SK-N-SH treated with all-trans-retinoic acid at 6 μM for 48 hours (cell line): ENCODE results near the gene M1AP.

Experiments
- ATAC-seq: fragments of 200-7000 bp; cut with Tn5 transposase; 3 replicates; pipeline ENCODE4 v1.9.1; 2020; ENCODE audit warnings: mild to moderate bottlenecking, moderate library complexity
- ARNTL ChIP-seq: fragments of 450-650 bp; formaldehyde crosslinking; IDR thresholded peaks from 2 replicates; pipeline ENCODE4 v1.5.0; 2020; ENCODE audit warnings: low read depth, mild to moderate bottlenecking, moderate library complexity, borderline replicate concordance
- BACH2 ChIP-seq: fragments of 250-450 bp; sonication (Bioruptor Pico); IDR thresholded peaks from 2 replicates; pipeline ENCODE4 v1.9.0; 2021; ENCODE audit warnings: mild to moderate bottlenecking, borderline replicate concordance
- CREB5 ChIP-seq: fragments of 250-450 bp; sonication (Bioruptor Pico); IDR thresholded peaks from 2 replicates; pipeline ENCODE4 v1.5.1; 2020; ENCODE audit warnings: low read depth, mild to moderate bottlenecking, moderate library complexity
- CSDC2 ChIP-seq: fragments of 250-450 bp; sonication (Bioruptor Pico); IDR thresholded peaks from 2 replicates; pipeline ENCODE4 v1.5.0; 2020; ENCODE audit warnings: mild to moderate bottlenecking, moderate library complexity
- CSRNP3 ChIP-seq: fragments of 250-450 bp; sonication (Bioruptor Pico); IDR thresholded peaks from 2 replicates; pipeline ENCODE4 v1.5.1; 2021; ENCODE audit warnings: mild to moderate bottlenecking, moderate library complexity
- ESRRG ChIP-seq: fragments of 250-450 bp; sonication (Bioruptor Pico); IDR thresholded peaks from 2 replicates; pipeline ENCODE4 v1.6.1; 2021; ENCODE audit warnings: mild to moderate bottlenecking
- GLIS3 ChIP-seq: fragments of 250-450 bp; sonication (Bioruptor Pico); IDR thresholded peaks from 2 replicates; pipeline ENCODE4 v1.5.0; 2020; ENCODE audit warnings: mild to moderate bottlenecking, moderate library complexity
- ISL1 ChIP-seq: fragments of 250-450 bp; sonication (Bioruptor Pico); IDR thresholded peaks from 2 replicates; pipeline ENCODE4 v2.1.2; 2022; ENCODE audit warnings: mild to moderate bottlenecking, moderate library complexity
- OSR1 ChIP-seq: fragments of 250-450 bp; sonication (Bioruptor Pico); IDR thresholded peaks from 2 replicates; pipeline ENCODE4 v1.8.0; 2022; ENCODE audit warnings: moderate library complexity, mild to moderate bottlenecking, inconsistent platforms
- PATZ1 ChIP-seq: fragments of 250-450 bp; sonication (Bioruptor Pico); IDR thresholded peaks from 2 replicates; pipeline ENCODE4 v1.8.0; 2020; ENCODE audit warnings: mild to moderate bottlenecking, moderate library complexity, borderline replicate concordance
- PPARA ChIP-seq: fragments of 250-450 bp; sonication (Bioruptor Pico); IDR thresholded peaks from 2 replicates; pipeline ENCODE4 v1.5.0; 2020; ENCODE audit warnings: mild to moderate bottlenecking, borderline replicate concordance
- RARB ChIP-seq: fragments of 250-450 bp; sonication (Bioruptor Pico); IDR thresholded peaks from 2 replicates; pipeline ENCODE4 v1.8.0; 2021; ENCODE audit warnings: mild to moderate bottlenecking, moderate library complexity
- SNAI2 ChIP-seq: fragments of 250-450 bp; sonication (Bioruptor Pico); IDR thresholded peaks from 2 replicates; pipeline ENCODE4 v1.5.0; 2020; ENCODE audit warnings: mild to moderate bottlenecking, moderate library complexity
- TCF4 ChIP-seq: fragments of 250-450 bp; sonication (Bioruptor Pico); IDR thresholded peaks from 2 replicates; pipeline ENCODE4 v1.8.0; 2021; ENCODE audit warnings: mild to moderate bottlenecking, moderate library complexity, borderline replicate concordance
- TSHZ2 ChIP-seq: fragments of 250-450 bp; sonication (Bioruptor Pico); IDR thresholded peaks from 2 replicates; pipeline ENCODE4 v1.5.0; 2020; ENCODE audit warnings: mild to moderate bottlenecking, moderate library complexity
- ZC3H10 ChIP-seq: fragments of 250-450 bp; sonication (Bioruptor Pico); IDR thresholded peaks from 2 replicates; pipeline ENCODE4 v1.5.1; 2021; ENCODE audit warnings: mild to moderate bottlenecking, moderate library complexity
- ZFP3 ChIP-seq: fragments of 250-450 bp; sonication (Bioruptor Pico); IDR thresholded peaks from 2 replicates; pipeline ENCODE4 v1.5.0; 2020; ENCODE audit warnings: mild to moderate bottlenecking, moderate library complexity
- ZFP30 ChIP-seq: fragments of 450-650 bp; formaldehyde crosslinking; IDR thresholded peaks from 2 replicates; pipeline ENCODE4 v1.5.0; 2022; ENCODE audit warnings: mild to moderate bottlenecking, moderate library complexity
- ZNF565 ChIP-seq: fragments of 450-650 bp; formaldehyde crosslinking; conservative IDR thresholded peaks from 2 replicates; pipeline ENCODE4 v1.5.0; 2020; ENCODE audit warnings: low read depth, mild to moderate bottlenecking, moderate library complexity
- ZNF70 ChIP-seq: fragments of 450-650 bp; formaldehyde crosslinking; IDR thresholded peaks from 2 replicates; pipeline ENCODE4 v1.5.0; 2020; ENCODE audit warnings: mild to moderate bottlenecking, moderate library complexity
- ZNF8 ChIP-seq: fragments of 450-650 bp; formaldehyde crosslinking; IDR thresholded peaks from 2 replicates; pipeline ENCODE4 v1.5.0; 2020; ENCODE audit warnings: mild to moderate bottlenecking, moderate library complexity

The M1AP gene

GRCh38 chr2:74625658-74626425 lies 22.3 kb downstream of the M1AP start:
- peak; percentile 44; the same call in 2 of the 3 replicates for ATAC-seq

DNA sequence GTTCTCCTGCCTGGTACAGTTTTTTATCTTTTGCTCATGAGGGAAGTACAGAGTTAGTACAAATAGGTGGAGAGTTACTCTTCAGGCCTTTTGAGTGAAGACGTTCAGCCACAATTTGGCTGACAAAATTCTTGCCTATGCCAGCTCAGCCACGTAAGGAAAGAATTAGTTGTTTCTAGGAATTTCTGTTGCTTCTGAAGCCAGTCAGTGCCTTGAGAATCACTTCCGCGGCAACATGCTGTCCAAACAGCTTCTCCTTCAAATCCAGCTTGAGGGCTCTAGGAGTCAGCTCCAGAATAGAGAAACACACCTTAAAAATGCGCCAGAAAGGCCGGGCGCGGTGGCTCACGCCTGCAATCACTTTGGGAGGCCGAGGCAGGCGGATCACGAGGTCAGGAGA lies 27.5 kb downstream of the M1AP start:
- no peak for TF ChIP-seq BACH2 (CRISPR knock-in tag)
- no peak for TF ChIP-seq ZFP30 (CRISPR knock-in tag)
- no peak for TF ChIP-seq TCF4 (CRISPR knock-in tag)
- no peak for TF ChIP-seq ZC3H10
- no peak for TF ChIP-seq ZNF8 (CRISPR knock-in tag)
- TF ChIP-seq SNAI2: no peak
- no peak for TF ChIP-seq TSHZ2
- TF ChIP-seq ZNF70: no peak
- no peak for TF ChIP-seq CSDC2
- TF ChIP-seq ZNF565 (CRISPR knock-in tag): no peak
- no peak for TF ChIP-seq PATZ1 (CRISPR knock-in tag)
- TF ChIP-seq PPARA: no peak
- no peak for TF ChIP-seq ESRRG (CRISPR knock-in tag)
- no peak for TF ChIP-seq ARNTL (CRISPR knock-in tag)
- TF ChIP-seq ZFP3 (CRISPR knock-in tag): no peak
- TF ChIP-seq ISL1: no peak
- no peak for TF ChIP-seq RARB (CRISPR knock-in tag)
- TF ChIP-seq, all 23 proteins: peak for 0
- ATAC-seq: no peak

More at GRCh38 chr2:74625658-74626425, 22.3 kb downstream of the M1AP start:
- TF ChIP-seq CSDC2: no peak
- TF ChIP-seq ARNTL (CRISPR knock-in tag): no peak
- no peak for TF ChIP-seq OSR1 (CRISPR knock-in tag)
- no peak for TF ChIP-seq GLIS3 (CRISPR knock-in tag)

- no peak for ATAC-seq
These were observed 28.4 kb downstream of the M1AP start for GRCh38 chr2:74619651-74620297.

GRCh38 chr2:74618410-74619083 lies 29.6 kb downstream of the M1AP start:
- no peak for TF ChIP-seq ZNF565 (CRISPR knock-in tag)
- TF ChIP-seq ZFP30 (CRISPR knock-in tag): no peak
- TF ChIP-seq PPARA: no peak
- no peak for TF ChIP-seq ZFP3 (CRISPR knock-in tag)
- TF ChIP-seq SNAI2: no peak
- TF ChIP-seq ARNTL (CRISPR knock-in tag): no peak
- no peak for TF ChIP-seq PATZ1 (CRISPR knock-in tag)
- TF ChIP-seq CSRNP3: no peak
- no peak for TF ChIP-seq CREB5 (CRISPR knock-in tag)
- no peak for ATAC-seq

More at GRCh38 chr2:74619651-74620297, 28.4 kb downstream of the M1AP start:
- TF ChIP-seq CSDC2: no peak
- no peak for TF ChIP-seq ZFP3 (CRISPR knock-in tag)
- no peak for TF ChIP-seq TCF4 (CRISPR knock-in tag)
- no peak for TF ChIP-seq ZNF8 (CRISPR knock-in tag)
- no peak for TF ChIP-seq ZFP30 (CRISPR knock-in tag)
- TF ChIP-seq BACH2 (CRISPR knock-in tag): no peak
